ENCODE results near the gene YKT6. TPM values are rescaled to one million over a fixed set of nuclear protein-coding genes. Genes with fewer than 3 reads are reported as not detected.

Gene YKT6
- total and polyA plus RNA-seq, 3 donors from 2014 or later, result 66.5 to 85.9 (median 72.3) TPM

DNA sequence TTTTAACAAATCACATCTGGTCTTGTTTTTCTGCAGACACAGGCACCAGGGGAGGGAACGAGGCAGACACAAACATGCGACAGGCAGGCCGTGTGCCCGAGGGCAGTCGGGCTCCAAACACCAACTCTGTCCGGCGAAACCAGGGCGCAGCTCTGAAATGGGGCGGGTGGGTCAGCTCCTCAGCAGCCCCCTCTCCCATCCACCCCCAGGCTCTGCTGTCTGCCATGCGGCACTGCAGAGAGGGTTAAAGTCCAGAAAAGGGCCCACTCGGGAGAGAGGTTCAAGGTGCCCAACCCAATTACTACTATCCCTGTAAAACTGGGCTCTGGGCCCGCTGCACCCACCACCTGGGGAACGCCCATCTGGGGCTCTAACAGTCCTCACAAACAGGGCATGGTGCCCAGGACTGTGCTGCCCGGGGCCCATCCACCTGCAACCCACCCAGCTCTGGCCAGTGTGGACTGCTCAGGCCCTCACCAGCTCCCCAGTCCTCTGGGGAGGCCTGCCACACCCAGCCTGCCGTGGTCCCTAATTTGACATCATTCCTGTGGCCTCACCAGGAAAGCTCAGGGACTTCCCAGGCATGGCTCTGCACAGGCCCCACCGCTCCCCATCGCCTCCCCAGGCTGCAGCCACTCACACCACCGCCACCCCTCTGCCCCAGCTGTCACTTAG is 18.7 kb downstream of the YKT6 start:
- no peak for DNase-seq
- 97 to 98% methylated on average over 11 to 17 of the region's 18 CpGs for WGBS, 2 donors
- H3K4me1 ChIP-seq, result no peaks in the 10 kb centered on the region
- H3K36me3 ChIP-seq (ENCODE audit: low read depth, missing control alignments), result no peaks in the 10 kb centered on the region
- TF ChIP-seq POLR2A (IDR thresholded peaks at IDR 0.05), result no peak
- TF ChIP-seq, protein P1, sequence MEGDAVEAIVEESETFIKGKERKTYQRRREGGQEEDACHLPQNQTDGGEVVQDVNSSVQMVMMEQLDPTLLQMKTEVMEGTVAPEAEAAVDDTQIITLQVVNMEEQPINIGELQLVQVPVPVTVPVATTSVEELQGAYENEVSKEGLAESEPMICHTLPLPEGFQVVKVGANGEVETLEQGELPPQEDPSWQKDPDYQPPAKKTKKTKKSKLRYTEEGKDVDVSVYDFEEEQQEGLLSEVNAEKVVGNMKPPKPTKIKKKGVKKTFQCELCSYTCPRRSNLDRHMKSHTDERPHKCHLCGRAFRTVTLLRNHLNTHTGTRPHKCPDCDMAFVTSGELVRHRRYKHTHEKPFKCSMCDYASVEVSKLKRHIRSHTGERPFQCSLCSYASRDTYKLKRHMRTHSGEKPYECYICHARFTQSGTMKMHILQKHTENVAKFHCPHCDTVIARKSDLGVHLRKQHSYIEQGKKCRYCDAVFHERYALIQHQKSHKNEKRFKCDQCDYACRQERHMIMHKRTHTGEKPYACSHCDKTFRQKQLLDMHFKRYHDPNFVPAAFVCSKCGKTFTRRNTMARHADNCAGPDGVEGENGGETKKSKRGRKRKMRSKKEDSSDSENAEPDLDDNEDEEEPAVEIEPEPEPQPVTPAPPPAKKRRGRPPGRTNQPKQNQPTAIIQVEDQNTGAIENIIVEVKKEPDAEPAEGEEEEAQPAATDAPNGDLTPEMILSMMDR (IDR thresholded peaks at IDR 0.05), result no peak
- no peak overlapping the region for H3K27ac ChIP-seq
- no peak overlapping the region for H3K4me3 ChIP-seq
- H3K27me3 ChIP-seq, result no peaks in the 10 kb centered on the region
- no peaks in the 10 kb centered on the region for H3K9me3 ChIP-seq
- intact Hi-C loops (cut with DNase I; ENCODE audit: low total_unique reads), result no loop called here

DNA sequence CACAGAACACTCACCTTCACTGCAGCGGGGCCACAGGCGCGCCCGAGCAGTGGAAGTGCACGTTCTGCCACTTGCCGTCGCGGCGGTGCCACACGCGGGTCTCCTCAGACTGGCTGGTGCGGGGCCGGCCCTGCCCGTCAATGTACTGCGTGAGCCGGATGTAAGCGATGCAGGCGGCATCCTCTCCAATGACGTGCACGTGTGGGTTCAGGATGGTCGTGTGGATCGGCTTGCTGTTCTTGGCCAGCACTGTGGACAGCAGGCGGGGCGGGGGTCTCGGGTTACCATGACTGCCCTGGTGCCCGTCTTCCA is 19.2 kb downstream of the YKT6 start:
- 89% methylated on average over 16 to 26 of the region's 26 CpGs for WGBS, 2 donors
- no peak for DNase-seq
- TF ChIP-seq, protein P1 (IDR thresholded peaks at IDR 0.05), result no peak
- TF ChIP-seq POLR2A (IDR thresholded peaks at IDR 0.05), result no peak
- no peaks in the 10 kb centered on the region for H3K9me3 ChIP-seq
- H3K27me3 ChIP-seq, result no peaks in the 10 kb centered on the region
- no peaks in the 10 kb centered on the region for H3K4me1 ChIP-seq
- intact Hi-C loops (cut with DNase I; ENCODE audit: low total_unique reads), result no loop called here
- H3K4me3 ChIP-seq, result no peak overlapping the region
- H3K36me3 ChIP-seq (ENCODE audit: low read depth, missing control alignments), result no peaks in the 10 kb centered on the region
- H3K27ac ChIP-seq, result no peak overlapping the region

- H3K9me3 ChIP-seq, result no peaks in the 10 kb centered on the region
- no peaks in the 10 kb centered on the region for H3K27me3 ChIP-seq
- H3K4me3 ChIP-seq, result no peak overlapping the region
- no peak for TF ChIP-seq POLR2A (IDR thresholded peaks at IDR 0.05)
- TF ChIP-seq, protein P1 (IDR thresholded peaks at IDR 0.05), result no peak
- H3K4me1 ChIP-seq, result no peaks in the 10 kb centered on the region
- DNase-seq, result no peak
- H3K27ac ChIP-seq, result no peak overlapping the region
- 91 to 93% methylated on average over 15 to 24 of the region's 24 CpGs for WGBS, 2 donors
- intact Hi-C loops (cut with DNase I; ENCODE audit: low total_unique reads), result no loop called here
- no peaks in the 10 kb centered on the region for H3K36me3 ChIP-seq (ENCODE audit: low read depth, missing control alignments)
These were observed 19.8 kb downstream of the YKT6 start for GRCh38 chr7:44220358-44221112.

- no peaks in the 10 kb centered on the region for H3K36me3 ChIP-seq (ENCODE audit: low read depth, missing control alignments)
- 59 to 66% methylated on average over 20 to 29 of the region's 30 CpGs for WGBS, 2 donors
- intact Hi-C loops (cut with DNase I; ENCODE audit: low total_unique reads), result no loop called here
- no peaks in the 10 kb centered on the region for H3K9me3 ChIP-seq
- no peak for DNase-seq
- no peak overlapping the region for H3K4me3 ChIP-seq
- no peak for TF ChIP-seq POLR2A (IDR thresholded peaks at IDR 0.05)
- TF ChIP-seq, protein P1 (IDR thresholded peaks at IDR 0.05), result no peak
- no peaks in the 10 kb centered on the region for H3K4me1 ChIP-seq
- H3K27ac ChIP-seq, result no peak overlapping the region
- H3K27me3 ChIP-seq, result no peaks in the 10 kb centered on the region
These were observed 20.5 kb downstream of the YKT6 start for GRCh38 chr7:44221231-44221791.

Measured in testis (tissue), 3 donors.